ENCODE data around the gene FHAD1.

DNA sequence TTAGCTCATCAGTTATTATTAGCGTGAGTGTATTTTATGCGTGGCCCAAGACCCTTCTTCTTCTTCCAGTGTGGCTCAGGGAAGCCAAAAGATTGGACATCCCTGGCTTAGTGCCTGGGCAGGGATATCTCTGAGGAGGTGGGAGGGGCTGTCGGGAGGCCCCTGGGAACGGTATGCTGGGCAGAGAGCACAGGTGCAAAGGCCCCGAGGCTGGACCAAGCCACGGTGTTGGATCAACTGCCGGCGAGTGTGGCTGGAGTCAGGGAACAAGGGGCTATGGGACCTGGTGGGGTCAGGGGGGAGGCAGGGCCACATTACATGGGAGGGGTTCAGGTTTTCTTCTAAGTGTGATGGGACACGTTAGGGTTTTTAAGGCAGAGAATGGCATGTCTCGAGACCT, 62.7 kb downstream of the FHAD1 start:
- TF ChIP-seq POLR2AphosphoS5 (IDR thresholded peaks at IDR 0.05; ENCODE audit: insufficient read depth in 1 of 2, low read depth in 1 of 2) (no peak), POLR2A (IDR thresholded peaks at IDR 0.05) (no peak)
- TF ChIP-seq, protein P1, sequence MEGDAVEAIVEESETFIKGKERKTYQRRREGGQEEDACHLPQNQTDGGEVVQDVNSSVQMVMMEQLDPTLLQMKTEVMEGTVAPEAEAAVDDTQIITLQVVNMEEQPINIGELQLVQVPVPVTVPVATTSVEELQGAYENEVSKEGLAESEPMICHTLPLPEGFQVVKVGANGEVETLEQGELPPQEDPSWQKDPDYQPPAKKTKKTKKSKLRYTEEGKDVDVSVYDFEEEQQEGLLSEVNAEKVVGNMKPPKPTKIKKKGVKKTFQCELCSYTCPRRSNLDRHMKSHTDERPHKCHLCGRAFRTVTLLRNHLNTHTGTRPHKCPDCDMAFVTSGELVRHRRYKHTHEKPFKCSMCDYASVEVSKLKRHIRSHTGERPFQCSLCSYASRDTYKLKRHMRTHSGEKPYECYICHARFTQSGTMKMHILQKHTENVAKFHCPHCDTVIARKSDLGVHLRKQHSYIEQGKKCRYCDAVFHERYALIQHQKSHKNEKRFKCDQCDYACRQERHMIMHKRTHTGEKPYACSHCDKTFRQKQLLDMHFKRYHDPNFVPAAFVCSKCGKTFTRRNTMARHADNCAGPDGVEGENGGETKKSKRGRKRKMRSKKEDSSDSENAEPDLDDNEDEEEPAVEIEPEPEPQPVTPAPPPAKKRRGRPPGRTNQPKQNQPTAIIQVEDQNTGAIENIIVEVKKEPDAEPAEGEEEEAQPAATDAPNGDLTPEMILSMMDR (IDR thresholded peaks at IDR 0.05), result no peak
